ENCODE measurements around the gene CAD. TPM values are rescaled to one million over a fixed set of nuclear protein-coding genes. Genes with fewer than 3 reads are reported as not detected.
"Not testable (repeated sequence)": the region's sequence is repeated elsewhere in the genome, so short reads cannot be mapped to it uniquely, and the experiment has no call there.

The CAD gene
- 22.8 and 24.9 TPM in 2 replicates for total RNA-seq
- 39.7 TPM for polyA plus RNA-seq (2012)

GRCh38 chr2:27217173-27218121 is at the start of gene CAD:
Gene CAD, plus strand, starts transcription at chr2:27217369. Its CDS starts 183 bp downstream, at chr2:27217552.
- DNase-seq (ENCODE audit: low read depth) = peak; percentile 91

DNA sequence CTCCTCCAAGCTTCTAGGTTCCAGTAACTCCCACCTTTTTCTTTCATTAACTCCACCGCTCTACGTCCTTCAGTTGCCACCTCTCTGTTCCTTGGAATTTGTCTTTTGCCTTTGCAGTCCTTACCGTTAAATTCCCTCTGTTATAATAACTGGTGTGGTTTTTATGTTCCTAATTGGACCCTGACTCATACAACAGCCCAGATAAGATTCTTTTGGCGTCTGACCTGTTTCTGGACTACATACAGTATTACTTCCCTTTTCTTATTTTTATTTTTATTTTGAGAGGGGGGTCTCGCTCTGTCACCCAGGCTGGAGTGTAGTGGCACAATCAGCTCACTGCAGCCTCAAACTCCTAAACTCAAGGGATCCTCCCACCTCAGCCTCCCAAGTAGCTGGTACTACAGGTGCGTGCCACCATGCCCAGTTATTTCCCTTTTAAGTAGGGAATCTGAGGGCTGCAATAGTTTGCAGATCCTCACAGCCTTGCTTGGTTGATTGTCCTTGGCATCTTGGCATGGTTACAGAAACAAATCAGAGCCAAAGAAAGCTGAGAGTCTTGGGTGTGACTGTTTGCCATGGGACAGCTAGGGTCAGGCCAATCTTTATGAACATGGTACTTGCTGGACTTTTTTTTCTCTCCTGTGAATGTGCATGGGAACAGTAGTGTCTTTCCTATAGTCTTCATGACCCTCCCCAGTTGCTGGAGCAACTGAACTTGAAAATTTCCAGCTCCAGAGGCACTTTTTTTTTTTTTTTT is 46.4 kb upstream of the CAD start:
- peak; percentile 44 for DNase-seq (ENCODE audit: low read depth)

DNA sequence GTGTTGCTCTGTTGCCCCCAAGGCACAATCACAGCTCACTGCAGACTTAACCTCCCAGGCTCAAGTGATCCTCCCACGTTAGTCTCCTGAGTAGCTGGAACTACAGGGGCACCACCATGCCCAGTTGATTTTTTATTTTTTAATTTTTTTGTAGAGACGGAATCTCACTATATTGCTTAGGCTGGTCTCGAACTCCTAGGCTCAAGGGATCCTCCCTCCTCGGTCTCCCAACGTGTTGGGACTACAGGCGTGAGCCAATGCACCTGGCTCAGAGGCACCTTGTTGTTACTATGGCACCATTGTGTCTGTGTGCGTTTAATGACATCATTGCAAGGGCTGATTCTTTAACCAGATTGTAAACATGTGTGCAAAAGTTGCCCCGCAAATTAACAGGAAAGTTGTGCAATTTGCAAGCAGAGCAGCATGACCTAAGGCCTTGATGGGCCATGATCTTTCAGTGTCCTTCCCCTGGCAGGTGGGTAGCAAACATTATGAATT is 45.8 kb upstream of the CAD start:
- no peak for DNase-seq (ENCODE audit: low read depth)

DNA sequence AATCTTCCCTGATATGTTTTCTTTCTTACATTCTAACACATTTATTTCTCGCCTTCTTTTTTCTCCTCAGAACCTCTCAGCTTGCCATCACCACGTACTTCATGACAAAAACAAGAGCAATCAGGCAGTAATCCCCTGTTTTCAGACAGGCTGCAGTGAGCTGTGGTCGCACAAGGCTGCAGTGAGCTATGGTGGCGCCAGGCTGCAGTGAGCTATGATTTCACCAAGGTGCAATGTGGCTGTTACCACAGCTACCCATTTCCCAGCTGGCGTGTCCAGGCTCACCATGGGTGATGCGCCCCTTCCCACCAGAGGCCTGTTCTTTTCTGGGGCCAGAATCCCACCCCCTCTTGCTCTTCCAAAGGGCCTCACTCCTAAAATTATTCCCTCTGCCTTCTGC is 42.5 kb upstream of the CAD start:
- DNase-seq (ENCODE audit: low read depth) = peak; percentile 39

GRCh38 chr2:27175330-27175729 is 41.8 kb upstream of the CAD start:
- DNase-seq (ENCODE audit: low read depth) = no peak

DNA sequence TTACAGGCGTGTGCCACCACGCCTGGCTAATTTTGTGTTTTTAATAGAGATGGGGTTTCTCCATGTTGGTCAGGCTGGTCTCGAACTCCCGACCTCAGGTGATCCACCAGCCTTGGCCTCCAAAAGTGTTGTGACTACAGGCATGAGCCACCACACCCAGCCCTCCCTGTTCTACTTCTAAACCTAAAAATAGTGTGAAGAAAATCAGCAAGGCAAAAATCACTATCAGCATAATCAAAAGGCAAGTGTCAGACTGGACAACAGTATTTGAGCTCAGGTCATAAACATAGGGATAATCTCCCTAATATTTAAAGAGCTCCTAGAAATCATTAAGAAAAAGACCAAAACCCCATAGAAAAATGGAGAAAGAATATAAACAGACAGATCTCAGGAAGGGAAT is 41.4 kb upstream of the CAD start:
- DNase-seq (ENCODE audit: low read depth) = not testable (repeated sequence)

DNA sequence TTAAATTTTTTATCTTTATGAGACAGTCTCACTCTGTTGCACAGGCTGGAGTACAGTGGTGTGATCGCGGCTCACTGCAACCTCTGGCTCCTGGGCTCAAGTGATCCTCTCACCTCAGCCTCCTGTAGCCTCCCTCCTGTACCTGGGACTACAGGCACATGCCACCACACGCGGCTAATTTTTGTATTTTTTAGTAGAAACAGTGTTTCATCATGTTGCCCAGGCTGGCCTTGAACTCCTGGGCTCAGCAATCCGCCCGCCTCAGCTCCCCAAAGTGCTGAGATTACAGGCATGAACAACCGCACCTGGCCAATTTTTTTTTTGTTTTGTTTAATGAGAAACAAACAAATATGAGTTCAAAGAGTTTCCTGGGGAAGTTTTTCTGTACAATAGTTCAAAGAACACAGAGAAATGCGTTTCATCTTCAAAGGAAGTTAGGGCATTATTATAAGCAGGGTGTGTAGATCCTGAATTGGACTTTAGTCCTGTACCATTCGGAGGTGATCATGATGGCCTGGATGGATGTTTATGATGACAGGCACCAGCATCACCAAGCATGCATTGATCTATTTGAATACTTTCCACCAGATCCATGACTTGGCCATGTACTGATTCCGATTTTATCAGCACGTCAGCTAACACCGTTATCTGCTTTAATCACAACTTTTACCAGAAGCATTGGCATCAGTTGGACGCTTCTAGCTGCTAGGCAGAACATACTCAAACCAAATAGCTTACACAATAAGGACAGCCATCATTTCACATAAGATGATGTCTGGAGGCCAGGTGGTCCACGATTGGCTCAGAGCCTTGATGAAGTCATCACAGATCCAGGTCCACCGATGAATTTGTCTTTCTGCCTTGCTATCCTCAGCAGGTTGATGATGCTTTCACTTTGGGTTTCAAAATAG is 39.5 kb upstream of the CAD start:
- no peak for DNase-seq (ENCODE audit: low read depth)

GRCh38 chr2:27178469-27178868 is 38.7 kb upstream of the CAD start:
- DNase-seq (ENCODE audit: low read depth) = no peak

DNA sequence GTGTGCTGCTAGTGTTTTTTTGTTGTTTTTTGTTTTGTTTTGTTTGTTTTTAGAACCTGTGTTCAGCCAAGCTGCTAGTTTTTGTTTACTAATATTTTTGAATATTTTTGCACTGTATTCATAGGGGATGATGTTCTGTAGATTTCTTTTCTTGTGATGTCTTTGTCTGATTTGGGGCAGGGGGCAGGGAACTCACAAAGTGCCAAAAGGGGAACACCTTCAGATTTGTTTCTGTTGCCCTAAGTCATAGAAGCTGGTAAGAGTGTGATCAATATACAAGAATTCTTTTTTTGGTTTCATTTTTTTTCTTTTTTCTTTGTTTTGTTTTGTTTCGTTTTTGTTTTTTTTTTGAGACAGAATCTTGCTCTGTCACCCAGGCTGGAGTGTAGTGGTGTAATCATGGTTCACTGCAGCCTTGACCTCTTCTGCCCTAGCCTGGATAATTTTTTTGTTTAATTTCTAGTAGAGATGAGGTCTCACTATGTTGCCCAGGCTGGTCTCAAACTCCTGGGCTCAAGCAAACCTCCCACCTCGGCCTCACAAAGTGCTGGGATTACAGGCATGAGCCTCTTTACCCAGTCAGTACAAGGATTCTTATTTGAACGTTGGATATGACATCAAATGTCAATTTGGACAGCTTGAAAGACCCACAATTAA is 37.7 kb upstream of the CAD start:
- DNase-seq (ENCODE audit: low read depth) = no peak

- DNase-seq (ENCODE audit: low read depth) = no peak
Observed at GRCh38 chr2:27182346-27182745, 34.8 kb upstream of the CAD start.

GRCh38 chr2:27184115-27184514 is 33.1 kb upstream of the CAD start:
- peak; percentile 68 for DNase-seq (ENCODE audit: low read depth)

DNA sequence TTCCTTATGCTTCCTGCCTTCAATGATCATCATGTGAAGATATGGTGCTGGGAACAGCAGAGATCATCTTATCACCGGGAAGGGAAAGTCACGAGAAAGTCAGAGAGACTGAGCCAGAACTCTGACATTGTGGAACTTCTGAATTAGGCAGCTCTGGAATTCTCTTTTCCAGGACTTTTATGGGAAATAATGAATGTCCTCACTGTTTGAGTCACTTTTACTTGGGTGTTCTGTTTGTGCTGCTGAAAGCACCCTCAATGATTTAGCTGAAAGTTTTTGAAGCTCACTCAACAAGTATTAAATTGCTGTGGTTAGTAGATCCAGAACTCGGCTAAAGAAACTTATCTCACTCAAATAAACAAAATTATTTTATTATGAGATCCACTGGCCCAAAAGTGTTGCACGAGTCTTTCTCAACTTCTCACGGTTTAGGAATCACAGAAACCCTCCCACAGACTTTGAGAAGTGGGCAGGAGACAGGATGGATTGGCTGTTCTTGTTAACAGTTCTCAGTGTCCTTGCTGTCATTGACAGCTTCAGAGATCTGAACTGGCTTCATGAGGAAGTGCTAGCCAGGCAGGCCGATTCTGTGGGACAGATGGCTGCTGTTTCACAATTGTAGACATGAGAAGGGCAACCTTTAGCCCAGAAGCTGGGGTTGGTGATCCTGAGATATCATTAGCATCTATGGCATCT is 31.7 kb upstream of the CAD start:
- DNase-seq (ENCODE audit: low read depth) = peak; percentile 70

DNA sequence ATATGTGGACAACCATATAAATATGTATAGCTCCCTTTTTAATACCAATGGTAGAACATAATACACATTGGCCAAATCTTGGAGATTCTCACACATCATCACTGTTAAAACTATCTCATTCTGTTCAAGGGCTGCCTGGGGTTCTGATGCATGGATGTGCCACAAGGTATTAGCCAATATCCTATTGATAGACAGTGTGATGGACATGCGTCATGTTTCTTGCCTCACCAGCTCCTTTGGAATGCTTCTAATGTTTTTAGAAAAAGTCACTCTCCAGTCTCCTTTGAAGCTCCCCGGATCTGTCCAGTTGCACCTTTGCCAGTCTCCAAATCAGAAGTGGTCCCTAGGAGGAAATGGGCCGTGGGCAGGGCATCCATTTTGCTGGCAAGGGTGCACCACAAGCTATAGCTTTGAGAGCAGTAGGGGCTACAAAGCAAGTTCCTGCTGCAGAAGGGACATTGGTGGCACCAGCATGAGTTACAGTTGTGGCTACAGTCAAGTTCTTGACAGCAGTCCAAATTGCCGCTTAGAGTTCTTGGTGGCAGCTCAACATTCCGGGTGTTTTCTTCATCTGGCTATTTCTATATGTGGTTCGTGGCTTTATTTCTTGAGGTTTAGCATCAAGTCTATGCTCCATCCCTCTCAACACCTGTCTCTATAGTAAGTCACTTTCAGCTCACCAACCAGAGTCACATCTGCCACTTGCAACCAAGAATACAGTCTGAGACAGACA is 30.4 kb upstream of the CAD start:
- peak; percentile 90 for DNase-seq (ENCODE audit: low read depth)

GRCh38 chr2:27189989-27190388 is 27.2 kb upstream of the CAD start:
- DNase-seq (ENCODE audit: low read depth) = no peak

GRCh38 chr2:27191070-27191829 is 25.9 kb upstream of the CAD start:
- peak; percentile 76 for DNase-seq (ENCODE audit: low read depth)

DNA sequence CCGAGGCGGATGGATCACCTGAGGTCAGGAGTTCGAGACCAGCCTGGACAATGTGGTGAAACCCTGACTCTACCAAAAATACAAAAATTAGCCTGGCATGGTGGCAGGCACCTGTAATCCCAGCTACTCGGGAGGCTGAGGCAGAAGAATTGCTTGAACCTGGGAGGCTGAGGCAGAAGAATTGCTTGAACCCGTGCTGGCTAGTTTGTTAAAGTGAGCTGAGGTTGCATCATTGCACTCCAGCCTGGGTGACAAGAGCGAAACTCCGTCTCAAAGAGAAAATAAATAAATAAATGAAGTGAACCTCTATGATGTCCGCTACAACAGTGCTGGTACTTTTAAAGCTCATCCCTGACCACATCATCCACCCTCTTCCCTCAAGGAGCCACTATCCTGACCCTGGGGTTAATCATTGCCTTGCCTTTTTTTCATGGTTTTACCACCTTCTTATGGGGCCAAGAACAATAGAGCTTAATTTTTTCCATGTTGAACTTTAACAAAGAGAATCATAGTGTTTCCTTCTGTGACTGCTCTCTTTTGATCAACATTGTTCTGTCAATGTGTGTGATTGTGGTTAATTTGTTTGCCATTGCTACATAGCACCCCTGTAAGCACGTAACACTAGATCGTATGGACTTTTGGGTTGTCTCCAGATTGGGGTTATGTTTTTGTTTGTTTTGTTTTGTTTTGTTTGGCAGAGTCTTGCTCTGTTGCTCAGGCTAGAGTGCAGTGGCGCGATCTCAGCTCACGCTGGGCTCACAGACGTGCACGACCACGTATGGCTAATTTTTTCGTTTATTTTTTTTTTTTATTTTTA is 22.4 kb upstream of the CAD start:
- DNase-seq (ENCODE audit: low read depth) = no peak

DNA sequence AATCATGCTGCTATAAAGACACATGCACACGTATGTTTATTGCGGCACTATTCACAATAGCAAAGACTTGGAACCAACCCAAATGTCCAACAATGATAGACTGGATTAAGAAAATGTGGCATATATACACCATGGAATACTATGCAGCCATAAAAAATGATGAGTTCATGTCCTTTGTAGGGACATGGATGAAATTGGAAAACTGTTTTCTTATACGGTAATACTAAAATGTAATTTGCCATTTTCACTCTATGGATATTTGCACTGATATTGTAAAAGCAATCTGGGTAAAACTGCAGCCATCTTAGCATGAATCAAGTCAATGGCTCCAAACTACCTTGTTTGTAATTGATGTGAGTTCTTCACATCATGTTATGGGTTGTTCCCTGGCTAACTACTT is 21.4 kb upstream of the CAD start:
- DNase-seq (ENCODE audit: low read depth) = not testable (repeated sequence)

Data from myocyte (in vitro differentiated cells).